Prostate gland (tissue), 2 donors: Measurements from ENCODE around the gene RASGRF2. TPM values are rescaled to one million over a fixed set of nuclear protein-coding genes. Genes with fewer than 3 reads are reported as not detected.

Experiments used
- DNase-seq: peaks from one replicate; pipeline ENCODE4 v3.0.0-alpha.2; 2019; ENCODE audit warnings: low spot score
- H3K27ac ChIP-seq, 2 donors: fragments of 200-600 bp; sonication (generic); 2 replicates each; pipeline ENCODE4 v1.5.1; 2017 to 2019
- H3K27me3 ChIP-seq: fragments of 200-600 bp; sonication (generic); replicated peaks from 2 replicates; pipeline ENCODE4 v1.5.1; 2019; ENCODE audit not compliant: insufficient read depth
- H3K36me3 ChIP-seq, 2 donors: fragments of 200-600 bp; sonication (generic); 1 replicate in 1 of 2; 2 replicates in 1 of 2; pipeline versions ENCODE4 v1.5.1 to v1.8.1; 2017 to 2019
- H3K4me1 ChIP-seq: fragments of 200-600 bp; sonication (generic); replicated peaks from 2 replicates; pipeline ENCODE4 v1.5.1; 2019
- H3K4me3 ChIP-seq, 2 donors: fragments of 200-600 bp; sonication (generic); 2 replicates each; pipeline ENCODE4 v1.5.1; 2017 to 2019
- H3K9me3 ChIP-seq: fragments of 200-600 bp; sonication (generic); 2 replicates; pipeline ENCODE4 v1.5.1; 2017
- CTCF ChIP-seq, 4 experiments: fragments of 200-600 bp in 2 of 4; fragments of 450-650 bp in 2 of 4; sonication (generic) in 2 of 4; IDR thresholded peaks; 1 replicate in 3 of 4; 2 replicates in 1 of 4; pipeline ENCODE4 v1.5.1; 2016 to 2019; ENCODE audit warnings: antibody characterized with exemption in 4 of 4, mild to moderate bottlenecking in 2 of 4, moderate library complexity in 2 of 4
- POLR2A ChIP-seq: fragments of 450-650 bp; IDR thresholded peaks from one replicate; pipeline ENCODE4 v1.6.1; 2016; ENCODE audit warnings: antibody characterized with exemption, mild to moderate bottlenecking
- POLR2AphosphoS5 ChIP-seq: sonication (generic); formaldehyde crosslinking; IDR thresholded peaks from one replicate; pipeline ENCODE4 v1.6.1; 2017; ENCODE audit warnings: antibody characterized with exemption
- WGBS: methylation state at CpG from one replicate; pipeline ENCODE4 v1.1.5; 2018; 5-methylcytosine and 5-hydroxymethylcytosine counted together
- intact Hi-C: fragments of 100-400 bp; cut with DNase I; formaldehyde crosslinking; loops from one replicate; pipeline ENCODE4 v1.14.2; 2022
- total RNA-seq, 2 donors: library from RNA; depleted of rRNA; stranded (reverse); fragments of >200 nt; gene quantifications; one replicate each; pipeline ENCODE4 v1.1.0, GENCODE V29; 2016

RASGRF2 gene
- total RNA-seq, 2 donors from 2014 or later = 3.0 to 7.6 TPM

DNA sequence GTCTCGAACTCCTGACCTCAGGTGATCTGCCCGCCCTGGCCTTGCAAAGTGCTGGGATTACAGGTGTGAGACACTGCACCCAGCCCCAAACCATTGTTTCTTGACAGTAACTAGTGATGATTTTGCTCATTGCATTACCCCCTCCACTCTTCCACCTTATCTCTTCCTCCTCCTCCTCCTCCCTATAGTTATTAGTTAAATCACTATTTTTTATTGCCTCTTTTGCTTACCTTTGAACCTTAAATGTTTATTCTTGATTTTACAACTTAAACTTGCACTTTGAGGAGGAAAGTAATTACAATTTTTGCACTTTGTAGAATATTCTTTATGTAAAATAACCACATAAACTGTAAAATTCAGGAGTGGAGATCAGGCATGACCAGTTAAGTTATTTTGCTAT is 35.7 kb downstream of the RASGRF2 start:
- intact Hi-C loops = no loop called here
- no peak overlapping the region for H3K4me3 ChIP-seq
- no peak for DNase-seq
- TF ChIP-seq POLR2A = no peak
- no peak for TF ChIP-seq CTCF (IDR thresholded peaks at IDR 0.05)
- no peak for TF ChIP-seq POLR2AphosphoS5
- WGBS = 87% methylated on average over 2 of the region's 2 CpGs
- H3K36me3 ChIP-seq = no peaks in the 10 kb centered on the region
- no peak overlapping the region for H3K27ac ChIP-seq
- no peaks in the 10 kb centered on the region for H3K27me3 ChIP-seq
- H3K4me1 ChIP-seq = no peaks in the 10 kb centered on the region
- H3K9me3 ChIP-seq = no peaks in the 10 kb centered on the region

DNA sequence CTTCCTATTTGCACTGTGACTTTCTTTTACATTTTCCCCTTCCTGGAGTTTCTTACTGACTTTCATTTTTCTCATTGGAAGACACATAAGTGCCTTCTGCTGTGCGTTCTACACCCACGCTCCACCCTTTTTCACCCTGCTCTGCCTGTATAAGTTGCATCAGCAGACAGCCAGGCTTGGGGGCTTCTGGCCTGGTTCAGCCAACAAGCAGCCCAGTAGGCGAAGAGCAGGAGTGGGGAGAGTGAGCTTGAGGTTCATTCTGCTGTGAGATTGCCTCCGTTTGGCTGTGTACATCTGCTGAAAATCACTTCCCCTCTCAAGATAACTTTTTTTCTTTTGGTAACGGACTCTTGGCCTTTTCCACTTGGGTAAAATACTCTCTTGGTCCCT is 38.4 kb downstream of the RASGRF2 start:
- H3K9me3 ChIP-seq = no peaks in the 10 kb centered on the region
- H3K36me3 ChIP-seq = no peaks in the 10 kb centered on the region
- no peak for DNase-seq
- no peak overlapping the region for H3K4me3 ChIP-seq
- H3K4me1 ChIP-seq = no peaks in the 10 kb centered on the region
- WGBS = 90% methylated on average over 5 of the region's 5 CpGs
- no peak for TF ChIP-seq POLR2AphosphoS5
- no peak for TF ChIP-seq CTCF (IDR thresholded peaks at IDR 0.05)
- TF ChIP-seq POLR2A = no peak
- intact Hi-C loops = no loop called here
- H3K27me3 ChIP-seq = no peaks in the 10 kb centered on the region
- H3K27ac ChIP-seq = no peak overlapping the region

DNA sequence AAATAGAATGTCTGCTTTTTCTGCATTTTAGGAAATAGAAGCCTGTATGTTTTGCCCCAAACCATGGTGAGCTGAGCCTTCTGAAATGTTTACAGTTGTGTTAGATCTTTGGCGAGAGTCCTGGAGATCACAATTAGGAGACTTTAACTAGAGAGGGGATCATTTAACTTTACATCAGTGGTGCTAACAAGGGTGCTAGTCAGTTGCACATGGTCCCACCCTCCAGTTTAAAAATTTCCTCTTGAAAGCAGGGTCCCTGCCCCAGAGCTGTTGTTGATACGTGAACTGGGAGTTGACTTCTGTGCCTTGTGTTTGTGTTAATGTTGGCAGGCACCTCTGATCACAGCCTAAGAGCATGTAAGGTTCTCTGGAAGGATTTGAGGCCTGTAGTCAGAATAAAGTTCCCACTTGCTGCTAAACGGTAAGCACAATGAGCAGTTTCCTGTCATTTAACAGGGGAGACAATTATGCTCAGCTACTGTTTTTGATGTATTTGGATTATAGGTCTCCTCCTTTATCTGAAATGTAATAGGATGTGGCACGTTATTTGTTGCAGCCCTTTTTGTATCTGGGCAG is 43.7 kb downstream of the RASGRF2 start:
- intact Hi-C loops = no loop called here
- Histone ChIP-seq H3K27ac (no peak overlapping the region), H3K27me3 (no peaks in the 10 kb centered on the region), H3K4me1 (no peaks in the 10 kb centered on the region), H3K4me3 (no peak overlapping the region), H3K9me3 (no peaks in the 10 kb centered on the region), H3K36me3 (no peaks in the 10 kb centered on the region)
- DNase-seq = no peak
- TF ChIP-seq POLR2A (no peak), POLR2AphosphoS5 (no peak), CTCF (IDR thresholded peaks at IDR 0.05) (no peak)
- WGBS = 60% methylated on average over 4 of the region's 4 CpGs

GRCh38 chr5:81005708-81006107 is 45.5 kb downstream of the RASGRF2 start:
- no peaks in the 10 kb centered on the region for H3K4me1 ChIP-seq
- H3K36me3 ChIP-seq = no peaks in the 10 kb centered on the region
- no peak for DNase-seq
- intact Hi-C loops = no loop called here
- no peaks in the 10 kb centered on the region for H3K9me3 ChIP-seq
- H3K27me3 ChIP-seq = no peaks in the 10 kb centered on the region
- WGBS = 79% methylated on average over 4 of the region's 4 CpGs
- no peak overlapping the region for H3K4me3 ChIP-seq
- no peak for TF ChIP-seq CTCF (IDR thresholded peaks at IDR 0.05)
- TF ChIP-seq POLR2A = no peak
- TF ChIP-seq POLR2AphosphoS5 = no peak
- no peak overlapping the region for H3K27ac ChIP-seq

GRCh38 chr5:81006231-81006630 is 46.1 kb downstream of the RASGRF2 start:
- Histone ChIP-seq H3K9me3 (no peaks in the 10 kb centered on the region), H3K4me3 (no peak overlapping the region), H3K27ac (no peak overlapping the region), H3K27me3 (no peaks in the 10 kb centered on the region), H3K36me3 (no peaks in the 10 kb centered on the region), H3K4me1 (no peaks in the 10 kb centered on the region)
- TF ChIP-seq POLR2AphosphoS5 (no peak), POLR2A (no peak), CTCF (IDR thresholded peaks at IDR 0.05) (no peak)
- intact Hi-C loops = no loop called here
- DNase-seq = no peak
